Osteoblast (primary cell): Measurements from ENCODE around the gene LYPD4. TPM values are rescaled to one million over a fixed set of nuclear protein-coding genes. Genes with fewer than 3 reads are reported as not detected.

Experiments
- DNase-seq: peaks from one replicate; pipeline ENCODE4 v3.0.0; 2011; ENCODE audit warnings: low spot score, mixed read lengths; ENCODE audit not compliant: insufficient read length; ENCODE audit errors: missing footprints
- H2AFZ ChIP-seq: 2 replicates; pipeline ENCODE4 v1.6.0; 2011; ENCODE audit warnings: mild to moderate bottlenecking, low read length
- H3K27ac ChIP-seq: 2 replicates; pipeline ENCODE4 v1.5.1; 2011; ENCODE audit warnings: mild to moderate bottlenecking, low read depth, low read length, moderate library complexity
- H3K27me3 ChIP-seq: 2 replicates; pipeline ENCODE4 v1.6.0; 2012; ENCODE audit warnings: mild to moderate bottlenecking, control low read depth, inconsistent platforms, low read length, moderate library complexity; ENCODE audit not compliant: insufficient read depth
- H3K36me3 ChIP-seq: 2 replicates; pipeline ENCODE4 v1.5.1; 2011; ENCODE audit warnings: mild to moderate bottlenecking, low read length, control low read depth, moderate library complexity; ENCODE audit not compliant: insufficient read depth
- H3K4me1 ChIP-seq: 2 replicates; pipeline ENCODE4 v1.5.1; 2011; ENCODE audit warnings: mild to moderate bottlenecking, low read length, control low read depth, moderate library complexity; ENCODE audit not compliant: insufficient read depth
- H3K4me2 ChIP-seq: 2 replicates; pipeline ENCODE4 v1.6.0; 2011; ENCODE audit warnings: mild to moderate bottlenecking, low read length; ENCODE audit not compliant: insufficient read depth
- H3K4me3 ChIP-seq: fragments of 200-600 bp; sonication (generic); 3 replicates; pipeline ENCODE4 v1.5.1; 2012; ENCODE audit warnings: mild to moderate bottlenecking, low read length, inconsistent platforms; ENCODE audit not compliant: insufficient read depth
- H3K79me2 ChIP-seq: 2 replicates; pipeline ENCODE4 v1.6.0; 2012; ENCODE audit warnings: mild to moderate bottlenecking, low read length, control low read depth, inconsistent platforms; ENCODE audit not compliant: insufficient read depth
- H3K9me3 ChIP-seq: 2 replicates; pipeline ENCODE4 v1.5.1; 2011; ENCODE audit warnings: low read depth, low read length, control low read depth
- H4K20me1 ChIP-seq: 2 replicates; pipeline ENCODE4 v1.6.0; 2012; ENCODE audit warnings: mild to moderate bottlenecking, low read length, control low read depth; ENCODE audit not compliant: insufficient read depth
- total RNA-seq: library from RNA; depleted of rRNA; stranded (reverse); fragments of >200 nt; gene quantifications from 2 replicates; pipeline ENCODE4 v1.2.3, GENCODE V29; 2012
- TF ChIP-seq, protein P1 (sequence below): IDR thresholded peaks from 2 replicates; pipeline ENCODE4 v1.5.1; 2011; ENCODE audit warnings: mild to moderate bottlenecking, low read depth, low read length, moderate library complexity; ENCODE audit errors: extremely low read depth

Gene LYPD4
- total RNA-seq, 1 donor = not detected

DNA sequence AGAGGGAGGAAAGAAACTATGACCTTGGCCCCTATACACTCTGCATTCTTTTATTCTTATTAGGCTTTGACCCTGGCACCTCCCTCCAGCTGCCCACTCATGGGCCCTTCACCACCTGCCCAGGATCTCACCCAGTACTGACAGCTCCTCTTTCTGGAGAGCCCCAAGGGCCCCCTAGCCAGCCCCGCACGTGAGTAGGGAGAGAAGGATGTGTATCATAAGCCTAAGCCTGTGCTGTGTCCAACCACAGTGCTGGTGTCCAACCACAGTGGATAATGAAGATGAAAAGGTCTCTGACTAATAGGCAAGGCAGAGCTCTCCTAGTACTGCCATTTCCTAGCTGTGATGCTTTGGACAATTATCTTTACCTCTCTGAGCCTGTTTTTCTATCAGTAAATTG lies 4.6 kb upstream of the LYPD4 start:
- no peak overlapping the region for H2AFZ ChIP-seq
- no peaks in the 10 kb centered on the region for H3K9me3 ChIP-seq
- H3K79me2 ChIP-seq = no peaks in the 10 kb centered on the region
- peaks cover 40% of the 10 kb centered on the region for H3K27me3 ChIP-seq
- no peak overlapping the region for H3K4me3 ChIP-seq
- no peaks in the 10 kb centered on the region for H3K4me1 ChIP-seq
- H3K27ac ChIP-seq = no peak overlapping the region
- TF ChIP-seq, protein P1, sequence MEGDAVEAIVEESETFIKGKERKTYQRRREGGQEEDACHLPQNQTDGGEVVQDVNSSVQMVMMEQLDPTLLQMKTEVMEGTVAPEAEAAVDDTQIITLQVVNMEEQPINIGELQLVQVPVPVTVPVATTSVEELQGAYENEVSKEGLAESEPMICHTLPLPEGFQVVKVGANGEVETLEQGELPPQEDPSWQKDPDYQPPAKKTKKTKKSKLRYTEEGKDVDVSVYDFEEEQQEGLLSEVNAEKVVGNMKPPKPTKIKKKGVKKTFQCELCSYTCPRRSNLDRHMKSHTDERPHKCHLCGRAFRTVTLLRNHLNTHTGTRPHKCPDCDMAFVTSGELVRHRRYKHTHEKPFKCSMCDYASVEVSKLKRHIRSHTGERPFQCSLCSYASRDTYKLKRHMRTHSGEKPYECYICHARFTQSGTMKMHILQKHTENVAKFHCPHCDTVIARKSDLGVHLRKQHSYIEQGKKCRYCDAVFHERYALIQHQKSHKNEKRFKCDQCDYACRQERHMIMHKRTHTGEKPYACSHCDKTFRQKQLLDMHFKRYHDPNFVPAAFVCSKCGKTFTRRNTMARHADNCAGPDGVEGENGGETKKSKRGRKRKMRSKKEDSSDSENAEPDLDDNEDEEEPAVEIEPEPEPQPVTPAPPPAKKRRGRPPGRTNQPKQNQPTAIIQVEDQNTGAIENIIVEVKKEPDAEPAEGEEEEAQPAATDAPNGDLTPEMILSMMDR = no peak
- H3K4me2 ChIP-seq = no peak overlapping the region
- DNase-seq = no peak
- no peaks in the 10 kb centered on the region for H3K36me3 ChIP-seq
- no peaks in the 10 kb centered on the region for H4K20me1 ChIP-seq

DNA sequence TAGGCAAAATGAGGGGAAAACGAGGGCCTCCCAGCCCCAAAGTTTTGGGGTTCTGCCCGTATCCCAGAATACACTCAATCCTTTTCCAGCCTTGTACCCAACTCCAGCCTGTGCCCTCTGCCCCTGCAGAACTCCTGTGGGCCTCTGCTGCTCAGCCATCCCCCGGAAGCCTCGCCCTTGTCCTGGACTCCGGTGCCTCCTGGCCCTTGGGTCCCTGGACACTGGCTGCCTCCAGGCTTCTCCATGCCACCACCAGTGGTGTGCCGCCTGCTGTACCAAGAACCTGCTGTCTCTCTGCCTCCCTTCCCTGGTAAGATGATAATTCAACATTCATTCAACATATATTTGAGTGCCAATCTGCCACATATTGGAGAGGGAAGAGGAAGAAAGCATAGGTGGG lies 4.2 kb upstream of the LYPD4 start:
- H3K4me1 ChIP-seq = no peaks in the 10 kb centered on the region
- H3K9me3 ChIP-seq = no peaks in the 10 kb centered on the region
- H3K36me3 ChIP-seq = no peaks in the 10 kb centered on the region
- H3K4me2 ChIP-seq = no peak overlapping the region
- TF ChIP-seq, protein P1 = no peak
- no peak overlapping the region for H3K27ac ChIP-seq
- DNase-seq = no peak
- no peaks in the 10 kb centered on the region for H4K20me1 ChIP-seq
- H2AFZ ChIP-seq = no peak overlapping the region
- H3K4me3 ChIP-seq = no peak overlapping the region
- peaks cover 37% of the 10 kb centered on the region for H3K27me3 ChIP-seq
- no peaks in the 10 kb centered on the region for H3K79me2 ChIP-seq

DNA sequence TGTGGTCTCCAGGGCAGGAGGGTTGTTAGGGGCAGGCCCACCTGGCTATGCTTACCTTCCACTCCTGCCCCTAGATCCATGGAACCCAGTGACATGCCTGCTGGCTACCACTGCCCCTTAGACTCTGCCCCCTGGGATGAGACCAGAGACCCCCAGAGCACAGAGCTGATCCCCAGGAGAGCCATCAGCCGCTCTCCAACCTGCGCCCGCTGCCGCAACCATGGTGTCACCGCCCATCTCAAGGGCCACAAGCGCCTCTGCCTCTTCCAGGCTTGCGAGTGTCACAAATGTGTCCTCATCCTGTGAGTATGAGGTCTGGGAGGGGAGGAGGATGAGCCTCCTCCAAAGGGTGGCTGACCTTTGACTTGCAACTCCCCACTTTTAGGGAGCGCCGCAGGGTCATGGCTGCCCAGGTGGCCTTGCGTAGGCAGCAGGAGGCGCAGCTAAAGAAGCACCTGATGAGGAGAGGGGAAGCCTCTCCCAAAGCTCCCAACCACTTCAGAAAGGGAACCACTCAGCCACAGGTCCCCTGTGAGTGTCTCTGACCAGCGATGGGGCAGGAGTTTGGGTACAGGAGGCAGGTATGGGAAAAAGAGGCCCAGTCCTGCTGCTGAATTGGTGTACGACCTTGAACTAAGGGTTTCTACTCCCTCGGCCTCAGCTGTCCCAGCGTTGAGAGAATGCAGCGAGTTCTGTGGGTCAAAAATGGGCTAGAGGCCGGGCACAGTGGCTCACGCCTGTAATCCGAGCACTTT lies 3.0 kb upstream of the LYPD4 start:
- TF ChIP-seq, protein P1 = no peak
- H3K36me3 ChIP-seq = no peaks in the 10 kb centered on the region
- H3K79me2 ChIP-seq = no peaks in the 10 kb centered on the region
- H3K9me3 ChIP-seq = no peaks in the 10 kb centered on the region
- peaks cover 26% of the 10 kb centered on the region for H3K27me3 ChIP-seq
- H3K4me3 ChIP-seq = no peak overlapping the region
- H2AFZ ChIP-seq = no peak overlapping the region
- no peaks in the 10 kb centered on the region for H3K4me1 ChIP-seq
- H4K20me1 ChIP-seq = no peaks in the 10 kb centered on the region
- no peak overlapping the region for H3K4me2 ChIP-seq
- no peak overlapping the region for H3K27ac ChIP-seq
- no peak for DNase-seq

DNA sequence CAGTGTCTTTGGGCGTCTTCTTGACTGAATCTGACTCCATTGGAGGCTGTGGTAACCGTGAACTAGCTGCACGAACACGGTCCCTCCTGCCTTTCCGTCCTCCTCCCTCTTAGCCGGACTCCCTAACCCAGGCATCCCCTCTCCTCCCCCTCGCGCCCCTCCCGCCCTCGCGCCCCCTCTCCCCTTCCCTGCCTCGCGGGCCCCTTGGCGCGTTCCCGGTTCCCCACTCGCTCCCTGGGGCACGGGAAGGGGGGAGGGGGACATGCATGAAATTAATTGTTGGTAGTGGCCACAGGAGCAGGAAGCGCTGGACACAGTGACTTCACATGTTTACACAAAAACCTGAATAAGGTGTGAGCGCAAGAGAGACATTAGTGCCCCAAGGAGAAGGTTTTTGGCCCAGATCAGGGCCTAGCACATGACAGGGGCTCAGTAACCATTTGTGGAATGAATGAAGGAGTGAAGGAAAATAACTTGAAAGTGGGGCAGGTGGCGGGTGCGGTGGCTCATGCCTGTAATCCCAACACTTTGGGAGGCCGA lies 638 bp upstream of the LYPD4 start:
- H3K27me3 ChIP-seq = peaks cover 10% of the 10 kb centered on the region

More for the DNA sequence above, 638 bp upstream of the LYPD4 start:
- H2AFZ ChIP-seq = no peak overlapping the region
- no peaks in the 10 kb centered on the region for H3K9me3 ChIP-seq
- no peaks in the 10 kb centered on the region for H4K20me1 ChIP-seq
- H3K4me2 ChIP-seq = no peak overlapping the region
- no peaks in the 10 kb centered on the region for H3K36me3 ChIP-seq
- no peak overlapping the region for H3K27ac ChIP-seq
- no peaks in the 10 kb centered on the region for H3K4me1 ChIP-seq
- no peak overlapping the region for H3K4me3 ChIP-seq
- no peak for DNase-seq
- no peaks in the 10 kb centered on the region for H3K79me2 ChIP-seq
- TF ChIP-seq, protein P1 = no peak
